ENCODE results near the gene LASP1NB.
A peak's percentile ranks its signal among the peaks of the same experiment; 100 is the strongest.
"Not testable (repeated sequence)": the region's sequence is repeated elsewhere in the genome, so short reads cannot be mapped to it uniquely, and the experiment has no call there.

LASP1NB gene

GRCh38 chr17:38940404-38940803, 15.0 kb downstream of the LASP1NB start:
- H3K79me2 ChIP-seq (ENCODE audit: insufficient read depth, low read length), result no peaks in the 10 kb centered on the region
- H3K27me3 ChIP-seq (ENCODE audit: insufficient read depth, low read length), result peaks cover 7% of the 10 kb centered on the region
- H3K27ac ChIP-seq (ENCODE audit: low read depth, low read length), result no peak overlapping the region
- no peaks in the 10 kb centered on the region for H4K20me1 ChIP-seq (ENCODE audit: insufficient read depth, low read length)
- H3K4me2 ChIP-seq (ENCODE audit: insufficient read depth, low read length), result no peak overlapping the region
- no peaks in the 10 kb centered on the region for H3K36me3 ChIP-seq (ENCODE audit: insufficient read depth, low read length)
- no peak for TF ChIP-seq CTCF (IDR thresholded peaks at IDR 0.05; ENCODE audit: extremely low read depth, low read depth, low read length)
- H2AFZ ChIP-seq (ENCODE audit: low read length), result no peak overlapping the region
- no peak overlapping the region for H3K4me3 ChIP-seq (ENCODE audit: insufficient read depth, low read length)
- H3K9me3 ChIP-seq (ENCODE audit: low read depth, low read length), result no peaks in the 10 kb centered on the region
- no peaks in the 10 kb centered on the region for H3K4me1 ChIP-seq (ENCODE audit: insufficient read depth, low read length)
- DNase-seq (ENCODE audit: insufficient read length, low spot score, missing footprints), result no peak

- no peaks in the 10 kb centered on the region for H3K79me2 ChIP-seq (ENCODE audit: insufficient read depth, low read length)
- H3K36me3 ChIP-seq (ENCODE audit: insufficient read depth, low read length), result no peaks in the 10 kb centered on the region
- H3K27me3 ChIP-seq (ENCODE audit: insufficient read depth, low read length), result no peaks in the 10 kb centered on the region
- H3K4me3 ChIP-seq (ENCODE audit: insufficient read depth, low read length), result no peak overlapping the region
- peak overlapping the region; percentile 43 for H3K4me2 ChIP-seq (ENCODE audit: insufficient read depth, low read length)
- H3K27ac ChIP-seq (ENCODE audit: low read depth, low read length), result no peak overlapping the region
- TF ChIP-seq CTCF (IDR thresholded peaks at IDR 0.05; ENCODE audit: extremely low read depth, low read depth, low read length), result no peak
- H4K20me1 ChIP-seq (ENCODE audit: insufficient read depth, low read length), result no peaks in the 10 kb centered on the region
- DNase-seq (ENCODE audit: insufficient read length, low spot score, missing footprints), result no peak
- H3K9me3 ChIP-seq (ENCODE audit: low read depth, low read length), result no peaks in the 10 kb centered on the region
- peak overlapping the region; percentile 59 for H2AFZ ChIP-seq (ENCODE audit: low read length)
- H3K4me1 ChIP-seq (ENCODE audit: insufficient read depth, low read length), result no peaks in the 10 kb centered on the region
These were observed 17.4 kb downstream of the LASP1NB start for GRCh38 chr17:38942696-38943334.

- H4K20me1 ChIP-seq (ENCODE audit: insufficient read depth, low read length), result no peaks in the 10 kb centered on the region
- H3K4me3 ChIP-seq (ENCODE audit: insufficient read depth, low read length), result no peak overlapping the region
- H3K27me3 ChIP-seq (ENCODE audit: insufficient read depth, low read length), result no peaks in the 10 kb centered on the region
- H3K27ac ChIP-seq (ENCODE audit: low read depth, low read length), result no peak overlapping the region
- TF ChIP-seq CTCF (IDR thresholded peaks at IDR 0.05; ENCODE audit: extremely low read depth, low read depth, low read length), result no peak
- no peak for DNase-seq (ENCODE audit: insufficient read length, low spot score, missing footprints)
- H3K4me2 ChIP-seq (ENCODE audit: insufficient read depth, low read length), result no peak overlapping the region
- H3K79me2 ChIP-seq (ENCODE audit: insufficient read depth, low read length), result no peaks in the 10 kb centered on the region
- peak overlapping the region; percentile 56 for H2AFZ ChIP-seq (ENCODE audit: low read length)
- no peaks in the 10 kb centered on the region for H3K4me1 ChIP-seq (ENCODE audit: insufficient read depth, low read length)
- H3K9me3 ChIP-seq (ENCODE audit: low read depth, low read length), result no peaks in the 10 kb centered on the region
- H3K36me3 ChIP-seq (ENCODE audit: insufficient read depth, low read length), result no peaks in the 10 kb centered on the region
These were observed 18.2 kb downstream of the LASP1NB start for GRCh38 chr17:38943607-38944006.

GRCh38 chr17:38947189-38947588, 21.8 kb downstream of the LASP1NB start:
- no peak overlapping the region for H3K4me2 ChIP-seq (ENCODE audit: insufficient read depth, low read length)
- no peaks in the 10 kb centered on the region for H3K27me3 ChIP-seq (ENCODE audit: insufficient read depth, low read length)
- H2AFZ ChIP-seq (ENCODE audit: low read length), result no peak overlapping the region
- no peak for DNase-seq (ENCODE audit: insufficient read length, low spot score, missing footprints)
- H3K36me3 ChIP-seq (ENCODE audit: insufficient read depth, low read length), result no peaks in the 10 kb centered on the region
- H3K79me2 ChIP-seq (ENCODE audit: insufficient read depth, low read length), result no peaks in the 10 kb centered on the region
- H3K4me1 ChIP-seq (ENCODE audit: insufficient read depth, low read length), result no peaks in the 10 kb centered on the region
- TF ChIP-seq CTCF (IDR thresholded peaks at IDR 0.05; ENCODE audit: extremely low read depth, low read depth, low read length), result no peak
- H3K27ac ChIP-seq (ENCODE audit: low read depth, low read length), result no peak overlapping the region
- H3K4me3 ChIP-seq (ENCODE audit: insufficient read depth, low read length), result no peak overlapping the region
- H3K9me3 ChIP-seq (ENCODE audit: low read depth, low read length), result no peaks in the 10 kb centered on the region
- H4K20me1 ChIP-seq (ENCODE audit: insufficient read depth, low read length), result no peaks in the 10 kb centered on the region

GRCh38 chr17:38953800-38954199, 28.4 kb downstream of the LASP1NB start:
- H3K9me3 ChIP-seq (ENCODE audit: low read depth, low read length); H3K4me3 ChIP-seq (ENCODE audit: insufficient read depth, low read length); H3K27ac ChIP-seq (ENCODE audit: low read depth, low read length); H2AFZ ChIP-seq (ENCODE audit: low read length); H3K79me2 ChIP-seq (ENCODE audit: insufficient read depth, low read length); H3K4me2 ChIP-seq (ENCODE audit: insufficient read depth, low read length); H4K20me1 ChIP-seq (ENCODE audit: insufficient read depth, low read length); H3K27me3 ChIP-seq (ENCODE audit: insufficient read depth, low read length); H3K36me3 ChIP-seq (ENCODE audit: insufficient read depth, low read length); DNase-seq (ENCODE audit: insufficient read length, low spot score, missing footprints); H3K4me1 ChIP-seq (ENCODE audit: insufficient read depth, low read length): not testable (repeated sequence)

Measured in osteoblast (primary cell).